LoVo (cell line): ENCODE results near the gene TMSB10.
"Not testable (repeated sequence)": the region's sequence is repeated elsewhere in the genome, so short reads cannot be mapped to it uniquely, and the experiment has no call there.

Source experiments
- DNase-seq: peaks from one replicate; pipeline ENCODE4 v3.0.0-alpha.2; 2016; ENCODE audit warnings: low spot score

TMSB10 gene

DNA sequence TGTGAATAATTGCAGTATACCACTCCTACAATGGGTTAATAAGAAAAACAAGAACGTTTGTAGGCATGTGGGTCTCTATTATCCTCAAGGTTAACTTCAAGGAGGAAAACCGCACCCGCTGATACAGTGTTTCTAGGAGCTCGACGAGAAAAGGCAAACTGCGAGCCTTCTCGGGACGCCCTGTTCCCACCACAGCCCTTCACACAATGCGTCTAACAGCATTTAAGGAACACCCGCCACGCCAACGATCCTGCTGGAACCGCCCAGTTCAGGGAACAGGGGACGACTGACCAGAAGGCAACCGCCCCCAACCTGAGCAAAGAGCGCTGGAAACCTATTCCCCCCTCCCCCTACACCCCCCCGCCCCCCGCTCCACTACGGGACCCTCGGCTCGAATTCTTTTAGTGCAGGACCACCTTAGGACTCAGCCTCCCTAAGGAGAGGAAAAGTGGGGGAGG lies 710 bp upstream of the TMSB10 start:
- DNase-seq = no peak

DNA sequence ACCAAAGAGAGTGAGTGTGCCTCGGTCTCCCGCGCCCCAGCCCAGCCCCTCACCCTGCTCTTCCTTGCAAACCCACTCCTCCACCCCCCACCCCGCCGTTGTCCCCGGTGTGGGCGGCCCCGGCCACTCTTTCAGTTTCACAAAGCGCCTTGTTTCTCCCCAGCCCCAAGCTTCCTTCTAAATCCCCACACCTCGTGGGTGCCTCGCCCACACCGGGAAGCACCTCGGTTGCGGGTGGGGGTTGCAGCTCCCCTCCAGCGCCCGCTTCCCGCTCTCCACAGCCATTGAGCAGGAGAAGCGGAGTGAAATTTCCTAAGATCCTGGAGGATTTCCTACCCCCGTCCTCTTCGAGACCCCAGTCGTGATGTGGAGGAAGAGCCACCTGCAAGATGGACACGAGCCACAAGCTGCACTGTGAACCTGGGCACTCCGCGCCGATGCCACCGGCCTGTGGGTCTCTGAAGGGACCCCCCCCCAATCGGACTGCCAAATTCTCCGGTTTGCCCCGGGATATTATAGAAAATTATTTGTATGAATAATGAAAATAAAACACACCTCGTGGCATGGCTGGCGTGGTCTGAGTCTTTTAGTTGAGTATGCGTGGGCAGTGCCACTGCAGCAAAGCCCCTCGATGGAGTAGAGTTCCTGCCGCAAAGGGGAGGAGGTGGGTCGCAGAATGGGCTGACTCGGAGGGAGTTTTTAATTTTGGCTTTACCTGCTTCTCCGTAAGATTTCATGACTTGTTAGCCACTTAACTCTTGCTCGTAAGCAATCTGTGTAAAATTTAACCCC lies 848 bp downstream of the TMSB10 start:
- no peak for DNase-seq

DNA sequence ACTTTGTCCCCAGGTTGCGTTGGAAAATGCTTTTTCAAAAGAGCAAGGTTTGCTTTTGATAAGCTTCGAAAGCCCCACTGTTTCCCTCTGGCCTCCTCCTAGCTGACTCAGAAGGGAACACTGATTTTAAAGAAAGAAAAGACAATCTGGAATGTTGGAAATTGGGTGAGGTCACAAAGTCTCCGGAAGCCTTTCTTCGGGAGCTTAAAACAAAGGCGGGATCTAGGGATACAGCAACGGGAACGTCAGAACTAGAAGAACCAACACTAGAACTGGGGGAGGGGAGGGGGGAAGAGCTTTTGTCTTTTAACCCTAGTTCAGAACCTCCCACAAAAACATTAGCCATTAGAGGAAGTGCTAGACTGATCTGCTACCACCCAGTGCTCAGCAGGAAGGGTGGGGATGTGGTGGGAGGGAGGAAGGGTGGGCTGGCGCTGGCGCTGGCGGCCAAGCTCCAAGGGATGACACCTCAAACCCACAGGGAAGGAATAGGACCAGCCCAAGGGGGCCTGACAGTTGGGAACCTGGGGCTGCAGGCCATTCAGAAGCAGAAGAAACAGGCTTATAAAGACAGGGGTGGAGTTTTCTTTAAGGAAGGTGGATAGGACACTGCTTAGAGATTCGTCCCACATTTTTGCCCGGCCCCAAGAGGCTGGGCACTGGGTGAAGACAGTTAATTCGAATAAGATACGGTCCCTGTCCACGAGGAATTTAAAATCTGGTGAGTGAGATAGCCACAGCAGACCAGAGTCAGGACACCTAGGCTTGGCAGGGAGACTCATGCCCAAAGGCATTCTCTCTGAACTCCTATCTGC lies 1.7 kb downstream of the TMSB10 start:
- peak; percentile 81 for DNase-seq

DNA sequence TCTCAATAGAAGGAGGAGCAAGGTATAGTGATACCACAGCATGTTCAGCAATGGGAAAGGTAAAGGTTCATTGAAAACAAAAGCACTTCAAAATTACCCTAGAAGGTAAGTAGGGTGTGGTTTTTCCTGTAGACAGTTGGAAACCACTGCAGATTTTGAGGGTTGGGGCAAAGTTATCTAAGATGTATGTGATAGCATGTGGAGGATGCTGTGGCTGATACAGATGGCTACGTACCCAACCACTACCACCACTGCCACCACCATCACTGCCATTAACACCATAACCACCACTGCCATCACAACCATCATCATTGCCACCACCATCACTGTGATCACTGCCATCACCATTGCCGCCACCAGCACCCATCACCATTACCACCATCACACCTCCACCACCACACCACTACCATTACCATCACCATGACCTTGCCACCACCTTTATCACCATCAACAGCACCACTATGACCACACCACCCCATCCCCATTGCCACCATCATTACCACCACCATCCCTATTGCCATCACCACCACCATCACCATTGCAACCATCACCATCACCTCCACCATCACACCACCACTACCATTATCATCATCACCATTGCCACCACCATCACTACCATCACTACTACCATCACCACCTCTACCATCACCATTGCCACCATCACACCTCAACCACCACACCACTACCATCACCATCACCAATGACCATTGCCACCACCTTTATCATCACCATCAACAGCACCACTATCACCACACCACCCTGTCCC lies 3.7 kb downstream of the TMSB10 start:
- no peak for DNase-seq

DNA sequence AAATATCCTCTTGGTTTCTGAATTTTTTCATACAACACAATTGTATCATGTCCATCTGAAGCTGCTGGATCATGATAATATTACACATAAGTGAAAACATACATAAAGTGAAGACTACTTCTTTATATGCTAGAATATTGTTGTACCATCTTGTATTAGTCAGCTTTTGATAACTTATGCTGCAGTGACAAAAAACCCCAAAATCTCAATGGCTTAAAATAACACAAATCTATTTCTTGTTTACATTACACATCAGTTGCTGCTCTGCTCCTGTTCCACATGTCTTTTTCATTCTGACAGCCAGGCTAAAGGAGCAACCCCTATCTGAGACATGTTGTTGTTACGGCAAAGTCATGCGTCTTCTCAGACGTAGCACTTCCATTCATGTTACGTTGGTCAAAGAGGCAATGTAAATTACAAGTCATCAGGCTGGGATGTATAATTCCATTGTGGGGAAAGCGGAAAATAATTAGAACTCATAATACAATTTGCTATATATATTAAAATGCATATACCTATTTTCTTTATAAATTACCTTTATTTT lies 5.8 kb downstream of the TMSB10 start:
- no peak for DNase-seq

- no peak for DNase-seq
Measured at GRCh38 chr2:84912984-84913383, 7.5 kb downstream of the TMSB10 start.

DNA sequence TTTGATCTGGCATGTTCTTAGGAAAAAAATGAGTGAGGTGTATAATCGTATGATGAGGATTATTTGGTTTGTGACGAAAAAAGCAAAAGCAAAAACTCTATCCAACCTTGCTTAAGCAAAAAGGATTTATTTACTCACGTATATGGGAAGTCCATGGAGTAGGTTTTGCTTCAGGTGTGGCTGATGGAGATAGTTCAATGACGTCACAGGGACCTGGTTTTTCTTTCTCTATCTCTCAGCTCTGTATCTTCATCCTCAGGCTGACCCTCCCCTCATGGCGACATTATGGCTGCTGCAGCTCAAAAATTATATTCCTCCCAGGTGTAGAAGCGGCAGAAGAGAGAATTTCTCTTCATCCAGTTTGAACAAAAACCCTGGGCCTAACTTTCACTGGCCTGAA lies 8.9 kb downstream of the TMSB10 start:
- DNase-seq = no peak

DNA sequence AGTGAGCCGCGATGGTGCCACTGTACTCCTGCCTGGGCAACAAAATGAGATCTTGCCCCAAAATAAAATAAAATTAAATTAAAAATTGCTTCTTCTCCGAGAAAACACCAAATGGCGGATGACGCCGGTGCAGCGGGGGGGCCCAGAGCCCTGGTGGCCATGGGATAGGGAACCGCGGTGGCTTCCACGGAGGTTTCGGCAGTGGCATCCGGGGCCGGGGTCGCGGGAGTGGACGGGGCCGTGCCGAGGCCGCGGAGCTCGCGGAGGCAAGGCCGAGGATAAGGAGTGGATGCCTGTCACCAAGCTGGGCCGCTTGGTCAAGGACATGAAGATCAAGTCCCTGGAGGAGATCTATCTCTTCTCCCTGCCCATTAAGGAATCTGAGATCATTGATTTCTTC lies 10.2 kb downstream of the TMSB10 start:
- DNase-seq = not testable (repeated sequence)

- DNase-seq = not testable (repeated sequence)
Measured at GRCh38 chr2:84917821-84918220, 12.4 kb downstream of the TMSB10 start.

- no peak for DNase-seq
Measured at GRCh38 chr2:84918430-84918829, 13.0 kb downstream of the TMSB10 start.

- DNase-seq = peak; percentile 91
Measured at GRCh38 chr2:84919885-84920580, 14.6 kb downstream of the TMSB10 start.

- DNase-seq = no peak
Measured at GRCh38 chr2:84923009-84923408, 17.6 kb downstream of the TMSB10 start.

GRCh38 chr2:84924173-84925106 lies 19.0 kb downstream of the TMSB10 start:
- no peak for DNase-seq

DNA sequence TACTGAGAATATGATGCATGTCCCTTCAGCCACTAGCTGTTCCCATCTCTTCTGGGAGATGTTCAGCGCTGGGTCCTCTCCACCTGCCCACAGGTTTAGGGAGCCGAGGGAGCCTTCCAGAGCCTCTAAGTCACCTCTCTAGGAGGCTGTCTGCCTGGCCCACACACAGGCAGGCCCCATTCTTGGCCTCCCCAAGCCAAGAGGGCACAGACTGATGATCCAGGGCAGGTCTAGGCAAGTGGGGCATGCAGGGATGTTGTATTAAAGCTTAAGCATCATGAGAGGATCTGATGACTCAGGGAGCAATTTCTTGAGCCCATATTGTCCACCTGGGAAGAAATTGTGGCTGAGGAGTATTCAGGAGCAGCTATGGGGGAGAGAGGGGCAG lies 19.9 kb downstream of the TMSB10 start:
- DNase-seq = no peak

- DNase-seq = peak; percentile 99
Measured at GRCh38 chr2:84925724-84926376, 20.4 kb downstream of the TMSB10 start.

DNA sequence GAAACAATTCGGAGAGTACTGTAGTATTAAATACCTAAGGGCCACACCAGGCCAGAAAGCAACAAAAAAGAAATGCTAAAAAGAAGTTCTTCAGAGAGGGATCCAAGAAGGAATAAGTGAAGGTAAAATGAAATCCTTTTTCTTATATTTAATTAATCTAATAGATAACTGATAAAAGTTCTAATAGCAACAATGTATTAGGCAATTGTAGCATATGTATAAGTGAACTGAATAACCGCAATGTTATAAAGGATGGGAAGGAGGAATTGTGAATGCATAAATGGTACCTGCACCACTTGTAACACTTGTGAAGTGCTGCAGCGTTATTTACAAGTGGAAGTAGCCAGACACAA lies 21.8 kb downstream of the TMSB10 start:
- no peak for DNase-seq

- no peak for DNase-seq
Measured at GRCh38 chr2:84931384-84931821, 25.9 kb downstream of the TMSB10 start.

DNA sequence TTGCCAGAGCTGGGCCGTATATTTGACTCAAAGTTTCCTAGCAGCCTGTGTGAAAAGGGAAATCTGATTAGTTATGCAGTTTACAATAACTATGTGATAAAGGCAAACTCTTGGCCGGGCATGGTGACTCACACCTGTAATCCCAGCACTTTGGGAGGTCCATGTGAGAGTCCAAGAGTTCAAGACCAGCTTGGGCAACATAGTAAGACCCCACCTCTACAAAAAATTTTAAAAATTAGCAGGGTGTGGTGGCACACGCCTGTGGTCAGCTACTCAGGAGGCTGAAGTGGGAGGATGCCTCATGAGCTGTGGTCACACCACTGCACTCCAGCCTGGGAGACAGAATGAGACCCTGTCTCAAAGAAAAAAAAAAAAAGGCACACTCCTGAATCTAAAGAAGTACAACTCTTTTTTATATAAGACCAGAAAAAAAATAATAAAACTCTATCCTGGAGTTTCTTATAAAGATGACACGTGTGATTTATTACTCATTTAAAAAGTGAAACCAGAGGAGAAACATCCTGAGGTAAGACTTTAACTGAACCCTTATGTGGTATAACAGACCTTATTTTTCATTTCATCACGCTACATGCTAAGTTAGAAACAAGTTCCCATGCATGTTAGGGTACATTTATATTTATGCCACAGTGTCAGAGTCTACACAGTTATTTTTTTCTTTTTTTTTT lies 32.9 kb downstream of the TMSB10 start:
- DNase-seq = peak; percentile 80

- peak; percentile 87 for DNase-seq
Measured at GRCh38 chr2:84939426-84940087, 34.1 kb downstream of the TMSB10 start.
